Suppressor macrophage treated with lipopolysaccharide for 4 hours (primary cell): ENCODE results near the gene CUL7.
A peak's percentile ranks its signal among the peaks of the same experiment; 100 is the strongest.
"Not testable (repeated sequence)": the region's sequence is repeated elsewhere in the genome, so short reads cannot be mapped to it uniquely, and the experiment has no call there.

Source experiments
- DNase-seq: peaks from one replicate; pipeline ENCODE4 v3.0.0-alpha.2; 2020

CUL7 gene

GRCh38 chr6:43043310-43043709 is 10.3 kb downstream of the CUL7 start:
- DNase-seq, result no peak

GRCh38 chr6:43041475-43041874 is 12.2 kb downstream of the CUL7 start:
- DNase-seq, result not testable (repeated sequence)

- DNase-seq, result no peak
Observed at GRCh38 chr6:43040542-43041257, 13.0 kb downstream of the CUL7 start.

GRCh38 chr6:43038727-43039126 is 14.9 kb downstream of the CUL7 start:
- no peak for DNase-seq

- DNase-seq, result no peak
Observed at GRCh38 chr6:43037706-43038105, 15.9 kb downstream of the CUL7 start.

- no peak for DNase-seq
Observed at GRCh38 chr6:43037197-43037596, 16.5 kb downstream of the CUL7 start.

- no peak for DNase-seq
Observed at GRCh38 chr6:43036712-43037111, 16.9 kb downstream of the CUL7 start.

GRCh38 chr6:43035495-43036194 is 18.0 kb downstream of the CUL7 start:
- DNase-seq, result no peak

- no peak for DNase-seq
Observed at GRCh38 chr6:43034190-43034525, 19.5 kb downstream of the CUL7 start.

- peak; percentile 44 for DNase-seq
Observed at GRCh38 chr6:43033496-43034189, 20.0 kb downstream of the CUL7 start.

GRCh38 chr6:43032326-43032725 is 21.3 kb downstream of the CUL7 start:
- no peak for DNase-seq

GRCh38 chr6:43029120-43029519 is 24.5 kb downstream of the CUL7 start:
- DNase-seq, result no peak

GRCh38 chr6:43026365-43026764 is 27.3 kb downstream of the CUL7 start:
- no peak for DNase-seq

GRCh38 chr6:43024436-43024835 is 29.2 kb downstream of the CUL7 start:
- DNase-seq, result no peak

GRCh38 chr6:43021270-43022047 is 32.2 kb downstream of the CUL7 start, which contains the start of gene RRP36:
RRP36 (plus strand) TSS chr6:43021623; CDS start chr6:43021655, 32 bp downstream.
- peak; percentile 84 for DNase-seq

- no peak for DNase-seq
Observed at GRCh38 chr6:43020847-43021246, 32.8 kb downstream of the CUL7 start.

- DNase-seq, result no peak
Observed at GRCh38 chr6:43020052-43020705, 33.5 kb downstream of the CUL7 start.

GRCh38 chr6:43019152-43019551 is 34.5 kb downstream of the CUL7 start:
- DNase-seq, result no peak

- DNase-seq, result no peak
Observed at GRCh38 chr6:43016943-43017334, 36.7 kb downstream of the CUL7 start.

GRCh38 chr6:43016176-43016942 is 37.3 kb downstream of the CUL7 start:
- peak; percentile 8 for DNase-seq

GRCh38 chr6:43014434-43014909 is 39.2 kb downstream of the CUL7 start:
- peak; percentile 14 for DNase-seq
